HUES6 (cell line): ENCODE data around the gene CTNNB1.

Experiments used
- H3K27ac ChIP-seq: 2 replicates; pipeline ENCODE4 v1.7.0; 2013; ENCODE audit warnings: low read depth, mild to moderate bottlenecking, low read length, inconsistent platforms
- H3K27me3 ChIP-seq: 2 replicates; pipeline ENCODE4 v1.6.1; 2013; ENCODE audit warnings: low read length; ENCODE audit not compliant: control insufficient read depth, insufficient read depth
- H3K36me3 ChIP-seq: 2 replicates; pipeline ENCODE4 v1.6.1; 2013; ENCODE audit warnings: low read length; ENCODE audit not compliant: control insufficient read depth, insufficient read depth
- H3K4me1 ChIP-seq: 2 replicates; pipeline ENCODE4 v1.6.1; 2013; ENCODE audit warnings: low read length; ENCODE audit not compliant: control insufficient read depth, insufficient read depth
- H3K4me3 ChIP-seq: 2 replicates; pipeline ENCODE4 v1.5.1; 2013; ENCODE audit warnings: low read depth, low read length
- H3K9ac ChIP-seq: one replicate; pipeline ENCODE4 v1.6.1; 2013; ENCODE audit warnings: mild to moderate bottlenecking, low read length
- H3K9me3 ChIP-seq: 2 replicates; pipeline ENCODE4 v1.6.1; 2013; ENCODE audit warnings: low read depth, low read length; ENCODE audit not compliant: control insufficient read depth, insufficient read depth

Gene CTNNB1

GRCh38 chr3:41193794-41194539 is 5.3 kb upstream of the CTNNB1 start:
- Histone ChIP-seq H3K4me1 (peaks cover 5% of the 10 kb centered on the region), H3K36me3 (no peaks in the 10 kb centered on the region), H3K9ac (no peak overlapping the region), H3K4me3 (no peak overlapping the region), H3K27me3 (no peaks in the 10 kb centered on the region), H3K9me3 (no peaks in the 10 kb centered on the region), H3K27ac (no peak overlapping the region)

- Histone ChIP-seq H3K4me1 (peaks cover 5% of the 10 kb centered on the region), H3K9ac (no peak overlapping the region), H3K9me3 (no peaks in the 10 kb centered on the region), H3K27me3 (no peaks in the 10 kb centered on the region), H3K27ac (no peak overlapping the region), H3K4me3 (no peak overlapping the region), H3K36me3 (no peaks in the 10 kb centered on the region)
Observed at GRCh38 chr3:41194701-41195100, 4.6 kb upstream of the CTNNB1 start.

- H3K9ac ChIP-seq, result no peak overlapping the region
- no peaks in the 10 kb centered on the region for H3K9me3 ChIP-seq
- H3K27me3 ChIP-seq, result no peaks in the 10 kb centered on the region
- H3K27ac ChIP-seq, result no peak overlapping the region
- no peaks in the 10 kb centered on the region for H3K36me3 ChIP-seq
- no peak overlapping the region for H3K4me3 ChIP-seq
- H3K4me1 ChIP-seq, result peaks cover 5% of the 10 kb centered on the region
Observed at GRCh38 chr3:41195946-41196345, 3.4 kb upstream of the CTNNB1 start.

GRCh38 chr3:41196499-41197410 is 2.5 kb upstream of the CTNNB1 start:
- Histone ChIP-seq H3K9ac (no peak overlapping the region), H3K4me1 (peaks cover 5% of the 10 kb centered on the region), H3K27me3 (no peaks in the 10 kb centered on the region), H3K4me3 (no peak overlapping the region), H3K36me3 (no peaks in the 10 kb centered on the region), H3K27ac (no peak overlapping the region), H3K9me3 (no peaks in the 10 kb centered on the region)

GRCh38 chr3:41198046-41198445 is 1.3 kb upstream of the CTNNB1 start:
- no peaks in the 10 kb centered on the region for H3K36me3 ChIP-seq
- peak overlapping the region; percentile 88 for H3K4me3 ChIP-seq
- no peak overlapping the region for H3K27ac ChIP-seq
- H3K9ac ChIP-seq, result no peak overlapping the region
- H3K4me1 ChIP-seq, result peaks cover 12% of the 10 kb centered on the region
- no peaks in the 10 kb centered on the region for H3K9me3 ChIP-seq
- no peaks in the 10 kb centered on the region for H3K27me3 ChIP-seq

GRCh38 chr3:41198526-41198925 is 779 bp upstream of the CTNNB1 start:
- Histone ChIP-seq H3K36me3 (no peaks in the 10 kb centered on the region), H3K27ac (peak overlapping the region; percentile 98; the same call in 1 of the 2 replicates), H3K27me3 (no peaks in the 10 kb centered on the region), H3K4me3 (peak overlapping the region; percentile 88), H3K9ac (peak overlapping the region; percentile 100), H3K9me3 (no peaks in the 10 kb centered on the region), H3K4me1 (peaks cover 17% of the 10 kb centered on the region)

GRCh38 chr3:41199866-41200668 is 762 bp downstream of the CTNNB1 start:
- peak overlapping the region; percentile 98 for H3K27ac ChIP-seq
- H3K27me3 ChIP-seq, result no peaks in the 10 kb centered on the region
- H3K4me1 ChIP-seq, result peaks cover 32% of the 10 kb centered on the region
- no peaks in the 10 kb centered on the region for H3K9me3 ChIP-seq
- H3K4me3 ChIP-seq, result peak overlapping the region; percentile 88
- H3K36me3 ChIP-seq, result no peaks in the 10 kb centered on the region
- peak overlapping the region; percentile 100 for H3K9ac ChIP-seq

GRCh38 chr3:41200669-41201021 is 1.3 kb downstream of the CTNNB1 start:
- Histone ChIP-seq H3K9me3 (no peaks in the 10 kb centered on the region), H3K4me1 (peaks cover 38% of the 10 kb centered on the region), H3K27ac (no peak overlapping the region; the same call in 1 of the 2 replicates)

GRCh38 chr3:41202075-41202833 is 2.9 kb downstream of the CTNNB1 start:
- Histone ChIP-seq H3K4me3 (peak overlapping the region; percentile 88), H3K4me1 (peaks cover 53% of the 10 kb centered on the region), H3K9ac (no peak overlapping the region), H3K9me3 (no peaks in the 10 kb centered on the region), H3K27ac (no peak overlapping the region), H3K36me3 (no peaks in the 10 kb centered on the region), H3K27me3 (no peaks in the 10 kb centered on the region)

More at GRCh38 chr3:41200669-41201021, 1.3 kb downstream of the CTNNB1 start:
- Histone ChIP-seq H3K4me3 (peak overlapping the region; percentile 88), H3K36me3 (no peaks in the 10 kb centered on the region), H3K27me3 (no peaks in the 10 kb centered on the region), H3K9ac (peak overlapping the region; percentile 84)

- no peak overlapping the region for H3K9ac ChIP-seq
- no peak overlapping the region for H3K27ac ChIP-seq
- H3K9me3 ChIP-seq, result no peaks in the 10 kb centered on the region
- H3K4me1 ChIP-seq, result peaks cover 58% of the 10 kb centered on the region
- peak overlapping the region; percentile 88 for H3K4me3 ChIP-seq
- H3K27me3 ChIP-seq, result no peaks in the 10 kb centered on the region
- no peaks in the 10 kb centered on the region for H3K36me3 ChIP-seq
Observed at GRCh38 chr3:41202834-41203345, 3.6 kb downstream of the CTNNB1 start.
